Omental fat pad (tissue), 4 donors: ENCODE results near the gene TPSB2. TPM values are rescaled to one million over a fixed set of nuclear protein-coding genes. Genes with fewer than 3 reads are reported as not detected.
"Not testable (repeated sequence)": the region's sequence is repeated elsewhere in the genome, so short reads cannot be mapped to it uniquely, and the experiment has no call there.

Source experiments
- ATAC-seq: fragments of 150-250 bp; one replicate; pipeline ENCODE4 v1.9.1; 2016; ENCODE audit warnings: mild to moderate bottlenecking, moderate library complexity; ENCODE audit not compliant: low FRiP score
- DNase-seq: peaks from one replicate; pipeline ENCODE4 v3.0.0-alpha.2; 2019; ENCODE audit warnings: low spot score
- total RNA-seq, 4 donors: library from RNA; depleted of rRNA; stranded (reverse); fragments of >200 nt; gene quantifications; one replicate each; pipeline ENCODE4 v1.1.0, GENCODE V29; 2016
- TF ChIP-seq, protein P1 (sequence below), 3 donors: fragments of 450-650 bp; IDR thresholded peaks; one replicate each; pipeline ENCODE4 v1.5.1; 2016 to 2017; ENCODE audit warnings: antibody characterized with exemption in 3 of 3, mild to moderate bottlenecking in 3 of 3, moderate library complexity in 2 of 3

TPSB2 gene
- total RNA-seq, 4 donors from 2014 or later, result 10.1 to 112 (median 42.0) TPM

DNA sequence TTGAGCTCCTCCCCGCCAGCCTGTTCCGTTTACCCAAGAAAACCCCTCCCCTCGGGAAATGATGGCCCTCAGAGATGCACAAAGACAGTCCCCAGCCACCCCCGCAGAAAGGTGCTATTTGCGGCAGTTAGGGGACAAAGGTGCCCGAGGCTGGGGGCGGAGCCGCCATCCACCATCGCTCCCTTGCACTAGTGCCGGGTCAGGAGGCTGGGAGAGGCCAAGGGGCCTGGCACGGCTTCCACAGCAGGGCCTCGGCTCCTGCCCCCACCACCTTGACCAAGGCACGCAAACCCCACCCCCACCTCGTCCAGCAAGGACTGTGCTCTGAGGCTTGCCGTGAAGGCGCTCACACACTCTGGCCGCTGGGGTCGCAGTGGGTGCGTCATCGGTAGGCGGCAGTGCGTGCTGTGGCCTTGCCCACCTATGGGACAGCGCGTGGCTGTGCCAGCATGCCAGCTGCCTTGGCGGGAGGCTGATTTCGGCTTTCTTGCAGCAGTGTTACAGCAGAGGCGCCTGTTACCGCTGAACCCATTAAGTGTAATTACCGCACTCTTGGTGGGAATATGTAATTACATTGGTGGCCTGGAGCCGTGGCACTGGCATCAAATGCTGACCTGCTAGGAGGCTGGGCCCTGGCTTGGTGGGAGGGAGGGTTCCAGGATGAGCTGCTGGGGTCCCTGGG is 36.7 kb downstream of the TPSB2 start:
- DNase-seq (no peak), ATAC-seq (no peak)
- TF ChIP-seq, protein P1, sequence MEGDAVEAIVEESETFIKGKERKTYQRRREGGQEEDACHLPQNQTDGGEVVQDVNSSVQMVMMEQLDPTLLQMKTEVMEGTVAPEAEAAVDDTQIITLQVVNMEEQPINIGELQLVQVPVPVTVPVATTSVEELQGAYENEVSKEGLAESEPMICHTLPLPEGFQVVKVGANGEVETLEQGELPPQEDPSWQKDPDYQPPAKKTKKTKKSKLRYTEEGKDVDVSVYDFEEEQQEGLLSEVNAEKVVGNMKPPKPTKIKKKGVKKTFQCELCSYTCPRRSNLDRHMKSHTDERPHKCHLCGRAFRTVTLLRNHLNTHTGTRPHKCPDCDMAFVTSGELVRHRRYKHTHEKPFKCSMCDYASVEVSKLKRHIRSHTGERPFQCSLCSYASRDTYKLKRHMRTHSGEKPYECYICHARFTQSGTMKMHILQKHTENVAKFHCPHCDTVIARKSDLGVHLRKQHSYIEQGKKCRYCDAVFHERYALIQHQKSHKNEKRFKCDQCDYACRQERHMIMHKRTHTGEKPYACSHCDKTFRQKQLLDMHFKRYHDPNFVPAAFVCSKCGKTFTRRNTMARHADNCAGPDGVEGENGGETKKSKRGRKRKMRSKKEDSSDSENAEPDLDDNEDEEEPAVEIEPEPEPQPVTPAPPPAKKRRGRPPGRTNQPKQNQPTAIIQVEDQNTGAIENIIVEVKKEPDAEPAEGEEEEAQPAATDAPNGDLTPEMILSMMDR (IDR thresholded peaks at IDR 0.05), result no peak

DNA sequence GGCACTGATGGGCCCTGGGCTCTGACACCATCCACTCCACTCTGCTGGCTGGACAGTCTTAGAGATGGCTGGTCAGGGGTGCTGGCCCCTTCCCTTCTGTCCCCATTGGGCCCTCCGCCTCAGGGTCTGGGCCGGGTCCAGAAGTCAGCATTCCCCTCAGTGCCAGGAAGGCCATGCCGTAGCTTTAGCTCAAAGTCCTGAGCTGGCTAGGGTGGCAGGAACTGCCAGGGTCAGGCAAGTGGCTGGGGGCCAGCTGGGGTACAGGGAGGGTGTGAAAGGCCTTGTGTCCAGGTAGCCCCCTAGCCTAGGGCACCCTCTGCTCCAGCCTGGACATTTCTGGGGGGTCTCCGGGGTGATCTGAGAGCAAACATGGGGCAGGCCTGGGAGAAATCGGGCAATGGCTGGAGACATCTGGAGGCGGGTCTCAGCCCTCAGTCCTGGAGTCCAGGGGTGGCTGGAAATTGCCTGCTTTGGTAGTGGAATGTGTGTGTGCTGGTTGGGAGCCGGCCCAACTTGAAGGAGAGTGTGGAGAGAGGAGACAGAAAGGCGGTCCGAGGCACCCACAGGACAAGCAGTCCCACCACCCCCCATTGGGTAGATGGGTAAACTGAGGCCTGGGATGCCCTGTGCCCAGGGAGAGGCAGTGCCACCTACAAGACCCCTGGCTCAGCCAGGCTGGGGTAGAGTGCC is 37.5 kb downstream of the TPSB2 start:
- TF ChIP-seq, protein P1 (IDR thresholded peaks at IDR 0.05), result no peak
- DNase-seq, result no peak
- ATAC-seq, result no peak

DNA sequence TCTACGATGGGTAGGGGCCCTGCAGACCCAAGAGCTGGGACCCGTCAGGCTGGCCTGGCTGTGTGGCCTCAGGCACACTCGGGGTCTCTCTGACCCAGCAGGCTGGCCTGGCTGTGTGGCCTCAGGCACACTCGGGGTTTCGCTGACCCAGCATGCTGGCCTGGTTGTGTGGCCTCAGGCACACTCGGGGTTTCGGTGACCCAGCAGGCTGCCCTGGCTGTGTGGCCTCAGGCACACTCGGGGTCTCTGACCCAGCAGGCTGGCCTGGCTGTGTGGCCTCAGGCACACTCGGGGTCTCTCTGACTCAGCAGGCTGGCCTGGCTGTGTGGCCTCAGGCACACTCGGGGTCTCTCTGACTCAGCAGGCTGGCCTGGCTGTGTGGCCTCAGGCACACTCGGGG is 39.2 kb downstream of the TPSB2 start:
- DNase-seq, ATAC-seq: not testable (repeated sequence)

- ATAC-seq, result no peak
- DNase-seq, result no peak
- TF ChIP-seq, protein P1 (IDR thresholded peaks at IDR 0.05), result no peak
Observed at GRCh38 chr16:1189455-1189854, 40.5 kb downstream of the TPSB2 start.

DNA sequence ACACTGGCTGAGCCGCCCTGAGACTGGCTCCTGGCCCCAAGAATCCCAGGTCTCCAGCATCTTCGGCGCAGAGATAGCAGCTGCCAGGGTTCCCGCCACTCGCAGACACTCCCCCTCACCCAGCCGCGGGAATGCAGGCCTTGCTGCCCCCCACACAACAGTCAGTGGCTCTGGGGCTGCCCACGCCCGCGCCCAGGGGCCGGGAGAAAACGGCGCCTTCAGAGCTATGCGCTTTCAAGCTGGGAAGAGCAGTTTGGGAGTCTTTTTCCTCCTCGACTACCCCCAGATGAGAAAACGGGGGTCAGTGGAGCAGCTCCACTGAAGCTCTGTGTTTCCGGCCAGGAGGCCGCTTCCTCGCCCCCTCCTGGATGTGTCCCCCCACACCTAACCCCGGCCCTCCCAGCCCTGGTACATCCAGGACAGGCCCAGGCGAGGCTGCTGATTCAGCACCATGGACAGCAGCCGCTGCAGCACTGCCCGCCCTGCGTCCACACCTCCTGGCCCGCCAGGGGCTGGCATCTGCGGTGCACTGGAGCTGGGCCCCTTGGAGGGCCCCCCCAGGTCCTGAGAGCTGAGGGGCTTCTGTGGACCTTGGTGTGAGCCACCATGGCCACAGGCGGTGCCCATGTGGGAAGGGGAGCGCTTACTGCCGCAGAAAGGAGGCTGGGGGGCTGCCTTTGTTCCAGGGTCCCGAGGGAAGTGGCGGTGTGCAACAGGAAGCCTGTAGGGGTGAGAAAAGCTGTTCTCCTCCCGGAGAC is 41.4 kb downstream of the TPSB2 start:
- TF ChIP-seq, protein P1 (IDR thresholded peaks at IDR 0.05), result no peak
- ATAC-seq (no peak), DNase-seq (no peak)

DNA sequence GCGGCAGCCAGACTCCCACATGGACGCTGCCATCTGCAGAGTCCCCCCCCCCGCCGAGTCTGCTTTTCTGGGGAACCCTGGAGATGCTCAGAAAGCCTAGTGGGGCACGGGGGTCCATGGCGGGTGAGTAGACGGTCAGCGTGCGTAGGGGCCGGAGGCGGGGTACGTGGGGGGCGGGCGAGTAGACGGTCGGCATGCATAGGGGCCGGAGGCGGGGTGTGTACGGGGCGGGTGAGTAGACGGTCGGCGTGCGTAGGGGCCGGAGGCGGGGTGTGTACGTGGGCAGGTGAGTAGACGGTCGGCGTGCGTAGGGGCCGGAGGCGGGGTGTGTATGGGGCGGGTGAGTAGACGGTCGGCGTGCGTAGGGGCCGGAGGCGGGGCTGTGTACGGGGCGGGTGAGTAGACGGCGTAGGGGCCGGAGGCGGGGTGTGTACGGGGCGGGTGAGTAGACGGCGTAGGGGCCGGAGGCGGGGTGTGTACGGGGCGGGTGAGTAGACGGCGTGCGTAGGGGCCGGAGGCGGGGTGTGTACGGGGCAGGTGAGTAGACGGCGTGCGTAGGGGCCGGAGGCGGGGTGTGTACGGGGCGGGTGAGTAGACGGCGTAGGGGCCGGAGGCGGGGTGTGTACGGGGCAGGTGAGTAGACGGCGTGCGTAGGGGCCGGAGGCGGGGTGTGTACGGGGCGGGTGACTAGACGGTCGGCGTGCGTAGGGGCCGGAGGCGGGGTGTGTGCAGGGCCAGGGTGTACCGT is 44.4 kb downstream of the TPSB2 start:
- ATAC-seq, DNase-seq: not testable (repeated sequence)

GRCh38 chr16:1184980-1185379 is 45.0 kb downstream of the TPSB2 start:
- TF ChIP-seq, protein P1 (IDR thresholded peaks at IDR 0.05), result no peak

More at GRCh38 chr16:1184980-1185379, 45.0 kb downstream of the TPSB2 start:
- ATAC-seq (no peak), DNase-seq (no peak)
